NOMO-1 treated with DMSO at 0.1 percent for 48 hours (cell line): Measurements from ENCODE around the gene DHRS9.
A peak's percentile ranks its signal among the peaks of the same experiment; 100 is the strongest.
"Not testable (repeated sequence)": the region's sequence is repeated elsewhere in the genome, so short reads cannot be mapped to it uniquely, and the experiment has no call there.

Source experiments
- DNase-seq: peaks from one replicate; lab custom pipeline; 2025; ENCODE audit not compliant: unreplicated experiment; lab: John Stamatoyannopoulos, UW

Gene DHRS9

GRCh38 chr2:169131587-169132512 is 62.5 kb downstream of the DHRS9 start:
- DNase-seq, result peak; percentile 70

- not testable (repeated sequence) for DNase-seq
Observed at GRCh38 chr2:169134272-169134671, 64.9 kb downstream of the DHRS9 start.

GRCh38 chr2:169136428-169136827 is 67.1 kb downstream of the DHRS9 start:
- not testable (repeated sequence) for DNase-seq

GRCh38 chr2:169136885-169137534 is 67.6 kb downstream of the DHRS9 start:
- DNase-seq, result no peak

- DNase-seq, result no peak
Observed at GRCh38 chr2:169137924-169138323, 68.6 kb downstream of the DHRS9 start.

GRCh38 chr2:169139145-169139544 is 69.8 kb downstream of the DHRS9 start:
- no peak for DNase-seq

GRCh38 chr2:169139993-169140767 is 70.8 kb downstream of the DHRS9 start:
- no peak for DNase-seq

GRCh38 chr2:169141713-169142352 is 72.5 kb downstream of the DHRS9 start:
- DNase-seq, result peak; percentile 53

- DNase-seq, result peak; percentile 50
Observed at GRCh38 chr2:169143998-169144397, 74.6 kb downstream of the DHRS9 start.
